Activated CD8-positive, alpha-beta memory T cell treated with anti-CD3 and anti-CD28 coated beads, Interleukin-2, amount 10 ng/mL, durations not matched to agents 7 days and 5 days (primary cell): ENCODE data around the gene UFL1. TPM values are rescaled to one million over a fixed set of nuclear protein-coding genes. Genes with fewer than 3 reads are reported as not detected.
"Not testable (repeated sequence)": the region's sequence is repeated elsewhere in the genome, so short reads cannot be mapped to it uniquely, and the experiment has no call there.

Experiments used
- ATAC-seq: fragments of 150-1000 bp; cut with Tn5 transposase; one replicate; pipeline ENCODE4 v1.10.0; 2021; ENCODE audit warnings: moderate library complexity
- CTCF ChIA-PET: fragments of 350-600 bp; sonication (Branson Sonifier 250); formaldehyde crosslinking; loops from one replicate; lab custom pipeline; 2021; ENCODE audit warnings: antibody characterized with exemption; lab: Charles Lee
- DNase-seq: peaks from one replicate; pipeline ENCODE4 v3.0.0-alpha.2; 2020
- H3K27ac Mint-ChIP-seq: one replicate; pipeline ENCODE4 v1.8.0; 2021; ENCODE audit warnings: mild to moderate bottlenecking, mixed read lengths
- H3K27me3 Mint-ChIP-seq: one replicate; pipeline ENCODE4 v1.8.0; 2021; ENCODE audit warnings: mixed read lengths
- H3K36me3 Mint-ChIP-seq: one replicate; pipeline ENCODE4 v1.8.0; 2021; ENCODE audit warnings: mild to moderate bottlenecking, mixed read lengths
- H3K4me1 Mint-ChIP-seq: one replicate; pipeline ENCODE4 v1.8.0; 2021; ENCODE audit warnings: mixed read lengths
- H3K4me3 Mint-ChIP-seq: one replicate; pipeline ENCODE4 v1.8.0; 2021; ENCODE audit warnings: mild to moderate bottlenecking, moderate library complexity, mixed read lengths
- H3K9me3 Mint-ChIP-seq: one replicate; pipeline ENCODE4 v1.8.0; 2022; ENCODE audit warnings: low read depth, mixed read lengths
- total RNA-seq, 2 experiments: library from RNA; stranded (reverse); gene quantifications; one replicate each; pipeline ENCODE4 v1.2.3, GENCODE V29; 2021

UFL1 gene
- total RNA-seq, 2 experiments from 2014 or later, result 18.1 to 18.2 TPM

DNA sequence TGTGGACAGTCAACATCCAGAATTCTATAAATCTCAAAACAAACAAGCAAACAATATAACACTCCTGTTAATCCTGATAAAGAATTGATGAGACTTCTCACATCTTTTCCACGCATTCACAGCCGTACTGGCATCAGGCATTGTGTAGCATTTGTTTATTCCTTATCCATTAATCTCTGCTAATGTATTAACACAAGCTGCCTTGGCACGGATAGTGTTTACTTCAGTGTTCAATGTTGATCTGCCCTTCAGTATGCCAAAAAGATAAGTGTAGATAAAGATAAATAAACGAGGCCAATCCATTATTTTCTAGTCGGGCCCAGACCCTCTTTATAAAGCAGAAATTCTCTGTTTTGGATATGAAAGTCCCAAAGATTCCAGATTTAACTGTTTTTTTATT is 16.1 kb downstream of the UFL1 start:
- peaks cover 31% of the 10 kb centered on the region for H3K36me3 Mint-ChIP-seq
- H3K4me3 Mint-ChIP-seq, result no peak overlapping the region
- no peak overlapping the region for H3K27ac Mint-ChIP-seq
- no peaks in the 10 kb centered on the region for H3K4me1 Mint-ChIP-seq
- ATAC-seq (no peak), DNase-seq (no peak)
- H3K27me3 Mint-ChIP-seq, result no peaks in the 10 kb centered on the region
- CTCF ChIA-PET, result no interaction called here
- H3K9me3 Mint-ChIP-seq, result no peaks in the 10 kb centered on the region

- no peak for DNase-seq
- H3K9me3 Mint-ChIP-seq, result no peaks in the 10 kb centered on the region
- H3K4me3 Mint-ChIP-seq, result no peak overlapping the region
- no peak for ATAC-seq
- no peak overlapping the region for H3K27ac Mint-ChIP-seq
- H3K36me3 Mint-ChIP-seq, result peaks cover 37% of the 10 kb centered on the region
- H3K4me1 Mint-ChIP-seq, result no peaks in the 10 kb centered on the region
- CTCF ChIA-PET, result no interaction called here
- no peaks in the 10 kb centered on the region for H3K27me3 Mint-ChIP-seq
Measured at GRCh38 chr6:96542702-96543101, 21.1 kb downstream of the UFL1 start.

DNA sequence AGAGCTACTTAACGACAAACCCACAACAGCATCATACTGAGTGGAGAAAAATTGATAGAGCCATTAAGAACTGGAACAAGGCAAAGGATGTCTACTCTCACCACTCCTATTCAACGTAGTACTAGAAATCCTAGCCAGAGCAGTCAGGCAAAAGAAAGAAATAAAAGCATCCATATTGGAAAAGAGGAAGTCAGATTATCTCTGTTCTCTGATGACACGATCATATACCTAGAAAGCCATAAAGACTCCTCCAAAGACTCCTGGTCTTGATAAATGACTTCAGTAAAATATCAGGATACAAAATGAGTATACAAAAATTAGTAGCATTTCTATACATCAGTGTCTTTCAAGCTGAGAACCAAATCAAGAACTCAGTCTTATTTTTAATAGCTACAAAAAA is 24.3 kb downstream of the UFL1 start:
- Mint-ChIP-seq H3K36me3 (peaks cover 38% of the 10 kb centered on the region), H3K9me3 (no peaks in the 10 kb centered on the region), H3K4me1 (no peaks in the 10 kb centered on the region), H3K27ac (no peak overlapping the region), H3K4me3 (no peak overlapping the region), H3K27me3 (no peaks in the 10 kb centered on the region)
- CTCF ChIA-PET, result interaction anchor here (0.9 kb wide), 1 partner anchor 10 kb away, joined by 3 read pairs; no protein-coding TSS in a partner anchor
- DNase-seq, result no peak
- ATAC-seq, result no peak

DNA sequence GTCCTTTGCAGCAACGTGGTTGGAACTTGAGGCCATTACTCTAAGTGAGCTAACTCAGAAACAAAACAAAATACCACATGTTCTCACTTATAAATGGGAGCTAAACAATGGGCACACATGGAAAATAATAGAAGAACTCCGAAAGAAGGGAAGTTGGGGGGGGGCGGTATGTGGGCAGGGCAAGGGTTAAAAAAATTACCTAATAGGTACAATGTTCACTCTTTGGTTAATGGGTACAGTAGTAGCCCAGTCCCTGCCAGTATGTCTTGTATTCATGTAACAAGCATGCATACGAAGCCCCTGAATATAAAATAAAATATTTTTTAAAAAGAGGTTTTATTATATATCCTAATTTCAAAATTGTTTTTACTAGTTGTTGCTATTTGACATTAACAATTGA is 26.0 kb downstream of the UFL1 start:
- ATAC-seq (no peak), DNase-seq (no peak)
- Mint-ChIP-seq H3K27me3 (no peaks in the 10 kb centered on the region), H3K4me1 (no peaks in the 10 kb centered on the region), H3K9me3 (no peaks in the 10 kb centered on the region), H3K27ac (no peak overlapping the region), H3K4me3 (no peak overlapping the region), H3K36me3 (peaks cover 49% of the 10 kb centered on the region)
- CTCF ChIA-PET, result no interaction called here

GRCh38 chr6:96554558-96554957 is 33.0 kb downstream of the UFL1 start:
- H3K9me3 Mint-ChIP-seq, result no peaks in the 10 kb centered on the region
- CTCF ChIA-PET, result no interaction called here
- ATAC-seq, result no peak
- no peak overlapping the region for H3K4me3 Mint-ChIP-seq
- peaks cover 2% of the 10 kb centered on the region for H3K27me3 Mint-ChIP-seq
- no peak for DNase-seq
- peaks cover 48% of the 10 kb centered on the region for H3K36me3 Mint-ChIP-seq
- H3K4me1 Mint-ChIP-seq, result no peaks in the 10 kb centered on the region
- no peak overlapping the region for H3K27ac Mint-ChIP-seq

GRCh38 chr6:96559740-96560139 is 38.1 kb downstream of the UFL1 start:
- CTCF ChIA-PET, H3K27ac Mint-ChIP-seq, H3K27me3 Mint-ChIP-seq, ATAC-seq, H3K9me3 Mint-ChIP-seq, H3K4me3 Mint-ChIP-seq, DNase-seq, H3K4me1 Mint-ChIP-seq: not testable (repeated sequence)
- H3K36me3 Mint-ChIP-seq, result peaks cover 13% of the 10 kb centered on the region

DNA sequence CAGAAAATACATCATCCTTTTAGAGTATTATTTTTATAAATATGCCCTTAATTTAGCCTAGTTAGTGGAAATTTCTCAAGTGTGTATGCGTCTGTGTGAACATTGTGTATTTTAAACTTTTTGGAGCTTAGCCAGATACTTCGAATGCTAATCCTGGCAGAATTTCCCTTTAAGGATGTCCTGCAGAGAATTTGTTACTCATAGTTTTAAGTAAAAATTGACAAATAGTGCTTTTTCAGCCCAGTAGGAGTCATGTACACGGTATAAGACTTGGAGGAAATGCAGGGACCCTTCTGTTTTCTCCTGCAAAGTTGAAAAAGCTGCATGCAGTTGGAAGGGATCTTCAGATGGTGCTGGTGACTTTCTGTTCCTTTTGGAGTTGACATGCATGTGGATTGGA is 41.3 kb downstream of the UFL1 start, which contains the start of gene FHL5:
Gene FHL5, plus strand, starts transcription at position 243 of the 400 bp plus-strand sequence. CDS start 40,486 bp downstream, outside the sequence.
- Mint-ChIP-seq H3K4me3 (no peak within 1 kb of the TSS), H3K36me3 (no peaks in the 10 kb centered on the region), H3K4me1 (no peaks in the 10 kb centered on the region), H3K27me3 (peaks cover 15% of the 10 kb centered on the region), H3K27ac (no peak within 1 kb of the TSS), H3K9me3 (no peaks in the 10 kb centered on the region)
- DNase-seq, result no peak
- CTCF ChIA-PET, result no interaction called here
- ATAC-seq, result no peak

DNA sequence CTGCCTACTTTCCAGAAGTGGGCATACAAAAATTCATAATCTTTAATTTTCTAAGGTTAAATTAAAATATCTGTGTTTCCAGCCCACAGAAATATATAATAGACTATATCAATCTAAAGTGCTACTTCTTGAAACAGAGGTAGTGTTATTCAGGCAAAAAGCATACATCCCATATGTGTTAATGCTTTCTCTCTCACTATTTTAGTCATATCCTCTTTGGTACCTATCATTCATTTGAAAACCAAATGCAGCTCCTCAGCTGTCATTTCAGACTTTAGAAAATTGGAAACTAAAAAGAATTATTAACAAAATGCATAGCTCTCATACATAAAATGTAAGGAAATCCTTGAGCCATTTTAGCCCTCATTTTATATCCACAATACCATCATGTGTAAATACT is 42.2 kb downstream of the UFL1 start:
- no peaks in the 10 kb centered on the region for H3K9me3 Mint-ChIP-seq
- DNase-seq, result no peak
- H3K4me1 Mint-ChIP-seq, result no peaks in the 10 kb centered on the region
- H3K4me3 Mint-ChIP-seq, result no peak overlapping the region
- CTCF ChIA-PET, result interaction anchor here (0.6 kb wide), 1 partner anchor 698 kb away, joined by 3 read pairs; no protein-coding TSS in a partner anchor
- H3K36me3 Mint-ChIP-seq, result no peaks in the 10 kb centered on the region
- no peak for ATAC-seq
- H3K27ac Mint-ChIP-seq, result no peak overlapping the region
- peaks cover 19% of the 10 kb centered on the region for H3K27me3 Mint-ChIP-seq

DNA sequence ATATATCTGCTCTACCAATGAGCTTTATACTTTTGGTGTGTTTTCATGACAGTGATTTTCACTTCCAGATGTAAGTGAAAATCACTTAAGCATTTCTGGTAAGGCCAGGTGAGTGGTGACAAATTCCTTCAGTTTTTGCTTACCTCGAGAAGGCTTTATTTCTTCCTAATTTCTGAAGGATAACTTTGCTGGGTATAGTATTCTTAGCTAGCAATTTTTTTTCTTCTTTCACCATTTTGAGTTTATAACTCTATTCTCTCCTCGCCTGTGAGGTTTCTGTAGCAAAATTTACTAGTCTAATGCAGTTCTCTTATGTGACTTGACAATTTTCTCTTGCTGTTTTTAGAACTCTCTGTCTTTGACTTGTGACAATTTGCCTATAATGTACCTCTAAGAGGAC is 48.4 kb downstream of the UFL1 start:
- H3K36me3 Mint-ChIP-seq, result peaks cover 1% of the 10 kb centered on the region
- peaks cover 13% of the 10 kb centered on the region for H3K9me3 Mint-ChIP-seq
- CTCF ChIA-PET, result no interaction called here
- no peak overlapping the region for H3K27ac Mint-ChIP-seq
- no peak for DNase-seq
- no peak for ATAC-seq
- no peak overlapping the region for H3K4me3 Mint-ChIP-seq
- peaks cover 25% of the 10 kb centered on the region for H3K27me3 Mint-ChIP-seq
- H3K4me1 Mint-ChIP-seq, result no peaks in the 10 kb centered on the region

GRCh38 chr6:96571551-96571950 is 49.9 kb downstream of the UFL1 start:
- CTCF ChIA-PET, result no interaction called here
- H3K27ac Mint-ChIP-seq, result no peak overlapping the region
- peaks cover 1% of the 10 kb centered on the region for H3K36me3 Mint-ChIP-seq
- H3K27me3 Mint-ChIP-seq, result peaks cover 27% of the 10 kb centered on the region
- DNase-seq (no peak), ATAC-seq (no peak)
- H3K4me3 Mint-ChIP-seq, result no peak overlapping the region
- H3K4me1 Mint-ChIP-seq, result no peaks in the 10 kb centered on the region
- peaks cover 13% of the 10 kb centered on the region for H3K9me3 Mint-ChIP-seq

- Mint-ChIP-seq H3K4me1 (no peaks in the 10 kb centered on the region), H3K27ac (no peak overlapping the region), H3K27me3 (peaks cover 26% of the 10 kb centered on the region), H3K4me3 (no peak overlapping the region), H3K9me3 (peaks cover 4% of the 10 kb centered on the region), H3K36me3 (peaks cover 1% of the 10 kb centered on the region)
- ATAC-seq, result no peak
- CTCF ChIA-PET, result no interaction called here
- no peak for DNase-seq
Measured at GRCh38 chr6:96575359-96575758, 53.8 kb downstream of the UFL1 start.

DNA sequence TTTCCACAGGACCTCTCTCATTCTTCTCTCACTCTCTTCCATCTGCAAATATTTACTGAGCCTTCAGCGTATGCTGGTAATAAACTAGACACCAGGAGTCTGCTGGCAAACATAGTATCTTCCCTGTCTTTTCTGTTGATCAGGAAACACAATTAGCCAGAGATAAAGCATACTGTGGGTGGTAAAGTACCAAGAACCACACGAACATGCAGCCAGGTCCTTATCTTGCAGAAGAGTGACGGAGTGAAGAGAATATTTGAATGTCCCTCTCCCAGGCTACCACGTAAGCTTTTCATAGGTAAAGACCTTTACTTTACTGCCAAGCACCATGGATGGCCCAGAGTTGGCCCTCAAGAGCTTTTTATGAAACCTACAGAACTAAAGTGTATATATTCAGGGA is 54.6 kb downstream of the UFL1 start:
- no peaks in the 10 kb centered on the region for H3K4me1 Mint-ChIP-seq
- peaks cover 1% of the 10 kb centered on the region for H3K9me3 Mint-ChIP-seq
- peaks cover 24% of the 10 kb centered on the region for H3K27me3 Mint-ChIP-seq
- H3K27ac Mint-ChIP-seq, result no peak overlapping the region
- ATAC-seq (no peak), DNase-seq (no peak)
- no peak overlapping the region for H3K4me3 Mint-ChIP-seq
- no peaks in the 10 kb centered on the region for H3K36me3 Mint-ChIP-seq
- CTCF ChIA-PET, result no interaction called here

DNA sequence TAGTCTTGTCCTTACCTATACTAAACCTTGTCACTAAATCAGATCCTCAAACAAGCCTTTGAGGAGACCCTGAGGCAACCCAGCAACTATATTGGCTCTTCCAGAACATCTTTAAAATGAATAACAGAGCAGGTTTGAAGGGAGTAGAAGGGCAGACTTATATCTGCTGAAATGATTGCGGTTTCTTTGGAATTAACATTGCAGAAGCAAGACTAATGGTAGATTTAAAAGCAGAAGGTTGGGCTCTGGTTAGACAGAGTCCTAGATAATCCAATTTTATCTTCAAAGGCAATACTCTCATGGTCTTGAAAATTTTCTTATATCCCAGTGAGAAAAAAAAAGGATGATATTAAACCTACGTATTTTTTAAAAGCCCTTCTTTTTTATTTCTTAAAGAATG is 60.4 kb downstream of the UFL1 start:
- H3K4me1 Mint-ChIP-seq, result peaks cover 2% of the 10 kb centered on the region
- CTCF ChIA-PET, result no interaction called here
- DNase-seq (no peak), ATAC-seq (no peak)
- H3K36me3 Mint-ChIP-seq, result no peaks in the 10 kb centered on the region
- no peaks in the 10 kb centered on the region for H3K9me3 Mint-ChIP-seq
- H3K27me3 Mint-ChIP-seq, result peaks cover 33% of the 10 kb centered on the region
- H3K27ac Mint-ChIP-seq, result no peak overlapping the region
- no peak overlapping the region for H3K4me3 Mint-ChIP-seq

DNA sequence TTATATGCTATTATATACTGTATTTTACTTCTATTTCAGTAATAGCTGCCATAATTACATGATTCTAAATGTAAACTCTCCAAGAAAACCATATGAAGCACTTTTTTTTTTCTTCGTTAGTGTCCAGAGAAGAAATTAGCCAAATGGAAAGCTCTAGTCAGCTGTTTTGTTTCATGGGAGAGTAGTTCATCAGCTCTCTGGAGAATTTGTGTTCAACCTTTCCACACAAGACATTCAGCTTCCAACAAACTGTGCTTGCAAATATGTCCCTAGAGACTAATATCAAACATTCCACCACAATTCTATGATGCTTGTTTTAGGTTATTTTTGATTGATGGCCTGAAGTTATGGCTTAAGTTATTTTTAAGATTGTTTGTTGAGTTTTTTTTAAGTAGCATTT is 60.8 kb downstream of the UFL1 start:
- Mint-ChIP-seq H3K27me3 (peaks cover 30% of the 10 kb centered on the region), H3K4me1 (peaks cover 2% of the 10 kb centered on the region), H3K36me3 (no peaks in the 10 kb centered on the region), H3K4me3 (no peak overlapping the region), H3K9me3 (no peaks in the 10 kb centered on the region), H3K27ac (no peak overlapping the region)
- DNase-seq (no peak), ATAC-seq (no peak)
- CTCF ChIA-PET, result no interaction called here

DNA sequence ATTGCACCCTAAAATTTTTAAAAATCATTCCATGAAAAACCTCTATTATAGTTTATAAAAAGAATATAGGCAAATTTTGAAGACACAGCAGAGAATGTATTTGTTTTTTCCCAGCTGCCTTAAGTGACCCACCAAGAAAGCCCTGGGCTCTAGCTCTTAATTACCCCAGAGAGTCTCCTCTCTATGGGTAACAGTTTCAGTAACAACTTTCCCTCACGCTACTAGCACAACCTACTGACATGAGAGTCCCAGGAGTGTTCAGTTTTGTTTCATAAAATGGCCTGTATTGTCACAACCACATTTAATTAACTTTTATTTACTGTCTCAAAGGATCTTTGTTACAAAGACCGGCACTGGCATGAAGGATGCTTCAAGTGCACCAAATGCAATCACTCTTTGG is 82.8 kb downstream of the UFL1 start:
- no peaks in the 10 kb centered on the region for H3K4me1 Mint-ChIP-seq
- no peak overlapping the region for H3K4me3 Mint-ChIP-seq
- CTCF ChIA-PET, result no interaction called here
- no peak for ATAC-seq
- no peak overlapping the region for H3K27ac Mint-ChIP-seq
- H3K9me3 Mint-ChIP-seq, result no peaks in the 10 kb centered on the region
- H3K27me3 Mint-ChIP-seq, result peaks cover 15% of the 10 kb centered on the region
- DNase-seq, result no peak
- no peaks in the 10 kb centered on the region for H3K36me3 Mint-ChIP-seq
